Measurements from ENCODE around the gene CNST.
"Not testable (repeated sequence)": the region's sequence is repeated elsewhere in the genome, so short reads cannot be mapped to it uniquely, and the experiment has no call there.

CNST gene

DNA sequence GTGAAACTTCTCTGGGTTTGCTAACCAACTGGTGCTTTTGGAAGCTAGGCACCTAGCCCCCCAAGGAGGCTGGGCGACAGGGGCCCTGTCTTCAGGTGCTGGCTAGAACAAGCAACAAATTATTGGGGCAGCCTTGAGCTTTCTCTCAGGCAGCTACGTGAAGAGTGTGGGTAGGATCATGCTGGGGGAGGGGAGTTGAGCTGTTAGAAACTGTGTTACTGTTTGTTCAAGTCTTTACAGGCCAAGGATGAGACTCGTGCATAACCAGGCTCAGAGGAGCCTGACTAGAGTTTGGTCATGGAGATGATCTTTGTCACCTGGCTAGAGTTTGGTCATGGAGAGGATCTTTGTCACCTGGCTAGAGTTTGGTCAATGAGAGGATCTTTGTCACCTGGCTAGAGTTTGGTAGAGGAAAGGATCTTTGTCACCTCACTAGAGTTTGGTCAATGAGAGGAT lies 145.3 kb downstream of the CNST start:
- no peak for DNase-seq

- DNase-seq, result not testable (repeated sequence)
Measured at GRCh38 chr1:246712428-246712827, 146.2 kb downstream of the CNST start.
